HepG2 (cell line): ENCODE measurements around the gene PTGDR. TPM values are rescaled to one million over a fixed set of nuclear protein-coding genes. Genes with fewer than 3 reads are reported as not detected.

ENCODE experiments used
- ATAC-seq: fragments of 200-7000 bp; cut with Tn5 transposase; 3 replicates; pipeline ENCODE4 v1.9.1; 2020; ENCODE audit warnings: mild to moderate bottlenecking, moderate library complexity
- BruUV-seq: library from RNA; stranded (reverse); fragments of 400-500 nt; replicated peaks from 2 replicates; lab custom pipeline; 2021; lab: Mats Ljungman, UMichigan
- CTCF ChIA-PET: fragments of 300-600 bp; formaldehyde crosslinking; extraction: SDS; loops from one replicate; lab custom pipeline; 2021; ENCODE audit warnings: low total read pairs, inconsistent platforms, low intra/inter-chr PET ratio; lab: Yijun Ruan, JAX
- POLR2A ChIA-PET: fragments of 350-600 bp; sonication (Branson Sonifier 250); formaldehyde crosslinking; loops from one replicate; lab custom pipeline; 2020; ENCODE audit warnings: antibody characterized with exemption, inconsistent platforms; lab: Yijun Ruan, JAX
- DNase-seq: peaks from one replicate; pipeline ENCODE4 v3.0.0-alpha.2; 2015; ENCODE audit warnings: low spot score
- FAIRE-seq: peaks from 3 replicates; lab custom pipeline; 2011; peaks lifted over from hg19 to GRCh38; lab: Jason Lieb, UNC
- H2AFZ ChIP-seq: one replicate; pipeline ENCODE4 v1.6.1; 2011; ENCODE audit warnings: low read length, inconsistent platforms
- H3K27ac ChIP-seq: fragments of 300-600 bp; 3 replicates; pipeline ENCODE4 v1.8.0; 2011; ENCODE audit warnings: mixed run types, mild to moderate bottlenecking, mixed read lengths, low read length, inconsistent platforms; ENCODE audit not compliant: insufficient read depth; ENCODE audit errors: extremely low read length
- H3K27me3 ChIP-seq, 2 experiments: fragments of 200-600 bp in 1 of 2; 2 replicates in 1 of 2; 3 replicates in 1 of 2; pipeline versions ENCODE4 v1.6.0 to v1.8.0; 2011; ENCODE audit warnings: low read length in 2 of 2, mild to moderate bottlenecking in 2 of 2, moderate library complexity in 2 of 2, inconsistent platforms in 1 of 2; ENCODE audit not compliant: insufficient read depth in 2 of 2, control insufficient read depth in 1 of 2
- H3K36me3 ChIP-seq, 2 experiments: fragments of 200-600 bp in 1 of 2; replicated peaks in 1 of 2; 2 replicates in 1 of 2; 3 replicates in 1 of 2; pipeline versions ENCODE4 v1.5.1 to v1.8.0; 2011; ENCODE audit warnings: low read length in 2 of 2, inconsistent platforms in 1 of 2; ENCODE audit not compliant: insufficient read depth in 2 of 2, control insufficient read depth in 1 of 2
- H3K4me1 ChIP-seq: 2 replicates; pipeline ENCODE4 v1.5.1; 2012; ENCODE audit warnings: low read length, inconsistent platforms; ENCODE audit not compliant: insufficient read depth
- H3K4me2 ChIP-seq: 2 replicates; pipeline ENCODE4 v1.6.0; 2011; ENCODE audit warnings: low read depth, low read length, inconsistent platforms
- H3K4me3 ChIP-seq, 3 experiments: fragments of 200-600 bp in 1 of 3; sonication (generic), shearing (Covaris generic) in 1 of 3; replicated peaks in 1 of 3; 2 replicates each; pipeline ENCODE4 v1.5.1; 2011 to 2016; ENCODE audit warnings: low read length in 3 of 3, inconsistent platforms in 2 of 3, low read depth in 2 of 3, mild to moderate bottlenecking in 2 of 3, control low read depth in 1 of 3, mixed read lengths in 1 of 3; ENCODE audit not compliant: insufficient read depth in 1 of 3
- H3K79me2 ChIP-seq: one replicate; pipeline ENCODE4 v1.6.1; 2011; ENCODE audit warnings: low read length, inconsistent platforms; ENCODE audit not compliant: insufficient read depth
- H3K9ac ChIP-seq: 2 replicates; pipeline ENCODE4 v1.6.0; 2011; ENCODE audit warnings: mild to moderate bottlenecking, low read depth, low read length, inconsistent platforms; ENCODE audit not compliant: insufficient read depth
- H3K9me3 ChIP-seq: 2 replicates; pipeline ENCODE4 v1.5.1; 2012; ENCODE audit warnings: mild to moderate bottlenecking, low read length
- H4K20me1 ChIP-seq: 2 replicates; pipeline ENCODE4 v1.6.0; 2011; ENCODE audit warnings: inconsistent platforms, mild to moderate bottlenecking, low read length, moderate library complexity; ENCODE audit not compliant: insufficient read depth
- SP140L ChIP-seq: sonication (generic); formaldehyde crosslinking; IDR thresholded peaks from 2 replicates; pipeline ENCODE4 v1.4.0; 2020; ENCODE audit warnings: missing genetic modification reagents, borderline replicate concordance
- ZNF329 ChIP-seq: sonication (generic); formaldehyde crosslinking; IDR thresholded peaks from 2 replicates; pipeline ENCODE4 v1.9.0; 2021; ENCODE audit warnings: low read depth, mild to moderate bottlenecking, missing genetic modification reagents
- ZNF510 ChIP-seq: sonication (generic); formaldehyde crosslinking; IDR thresholded peaks from 2 replicates; pipeline ENCODE4 v1.4.0; 2020; ENCODE audit warnings: low read depth, mild to moderate bottlenecking, missing genetic modification reagents
- ZNF569 ChIP-seq: sonication (generic); formaldehyde crosslinking; IDR thresholded peaks from 2 replicates; pipeline ENCODE4 v1.5.0; 2020; ENCODE audit warnings: mild to moderate bottlenecking, missing genetic modification reagents, moderate library complexity, borderline replicate concordance
- WGBS: methylation state at CpG from one replicate; pipeline ENCODE4 v1.1.6; 2017; ENCODE audit warnings: low lambda C conversion rate; 5-methylcytosine and 5-hydroxymethylcytosine counted together
- in situ Hi-C: cut with HindIII; loops from 2 replicates; pipeline ENCODE4 v1.10.0; 2017; ENCODE audit warnings: low pct_unique_long_range_greater_than_20kb; ENCODE audit not compliant: extremely low pct_ligation_motif_present
- intact Hi-C: fragments of 100-400 bp; cut with micrococcal nuclease; formaldehyde crosslinking; loops from one replicate; pipeline ENCODE4 v1.10.0; 2022; ENCODE audit not compliant: unreplicated experiment
- polyA plus RNA-seq, 8 experiments: library from polyadenylated mRNA; depleted of rRNA in 3 of 8; stranded (reverse) in 7 of 8; unstranded in 1 of 8; fragments of >200 nt; fragmentation: Illumina TruSeq in 4 of 8; extraction: Trizol in 4 of 8; gene quantifications; 2 replicates each; pipeline versions ENCODE4 v1.2.1 to v1.2.3, GENCODE V29; 2011 to 2016; ENCODE audit warnings: low read depth in 4 of 8, missing spikeins in 1 of 8, mixed read lengths in 1 of 8; ENCODE audit not compliant: insufficient read depth in 1 of 8
- total RNA-seq, 5 experiments: library from RNA; depleted of rRNA; stranded (reverse); fragments of >200 nt; fragmentation: Illumina TruSeq; extraction: Trizol; gene quantifications; 2 replicates each; pipeline ENCODE4 v1.2.3, GENCODE V29; 2016; ENCODE audit warnings: low read depth in 1 of 5
- TF ChIP-seq, protein P1 (sequence below): sonication (generic); formaldehyde crosslinking; IDR thresholded peaks from 2 replicates; pipeline ENCODE4 v1.5.0; 2020; ENCODE audit warnings: mild to moderate bottlenecking, missing genetic modification reagents
- TF ChIP-seq, protein P2 (sequence below): sonication (generic); formaldehyde crosslinking; IDR thresholded peaks from 2 replicates; pipeline ENCODE4 v1.4.0; 2020; ENCODE audit warnings: missing genetic modification reagents

PTGDR gene
- total and polyA plus RNA-seq, 2 of the 13 experiments (the other 11 are each of a cell fraction or from before 2014, with no cell fraction given) = not detected

DNA sequence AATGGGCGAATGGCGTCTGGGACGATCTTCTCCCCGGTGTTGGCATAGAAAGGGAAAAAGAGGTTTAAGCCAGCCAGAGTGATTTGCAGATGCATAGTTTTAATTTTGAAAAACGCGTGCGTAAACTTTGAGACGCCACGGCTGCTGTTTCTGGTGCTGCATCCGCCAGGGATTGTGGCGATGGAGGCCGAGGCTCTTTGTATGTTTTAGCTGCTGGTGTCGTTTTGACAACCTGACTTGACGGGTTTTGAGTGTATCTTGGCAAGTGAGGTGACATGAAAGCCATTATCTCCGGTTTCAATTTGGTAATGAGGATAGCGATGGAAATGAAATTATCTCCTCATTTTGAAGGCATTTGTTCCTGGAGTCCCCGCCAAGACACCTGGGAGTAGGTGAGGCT lies 1.6 kb downstream of the PTGDR start:
- Histone ChIP-seq H3K27me3 (peaks cover 0 to 21% of the 10 kb centered on the region in 2 experiments; a peak in 1 of 5 replicates), H3K4me2 (no peak overlapping the region), H3K4me3 (no peak overlapping the region), H3K4me1 (no peaks in the 10 kb centered on the region), H2AFZ (no peak overlapping the region), H3K36me3 (no peaks in the 10 kb centered on the region), H3K9me3 (no peaks in the 10 kb centered on the region), H3K79me2 (no peaks in the 10 kb centered on the region), H3K27ac (no peak overlapping the region), H4K20me1 (no peaks in the 10 kb centered on the region), H3K9ac (no peak overlapping the region)
- DNase-seq (no peak), FAIRE-seq (no peak), ATAC-seq (no peak)
- TF ChIP-seq, protein P1, sequence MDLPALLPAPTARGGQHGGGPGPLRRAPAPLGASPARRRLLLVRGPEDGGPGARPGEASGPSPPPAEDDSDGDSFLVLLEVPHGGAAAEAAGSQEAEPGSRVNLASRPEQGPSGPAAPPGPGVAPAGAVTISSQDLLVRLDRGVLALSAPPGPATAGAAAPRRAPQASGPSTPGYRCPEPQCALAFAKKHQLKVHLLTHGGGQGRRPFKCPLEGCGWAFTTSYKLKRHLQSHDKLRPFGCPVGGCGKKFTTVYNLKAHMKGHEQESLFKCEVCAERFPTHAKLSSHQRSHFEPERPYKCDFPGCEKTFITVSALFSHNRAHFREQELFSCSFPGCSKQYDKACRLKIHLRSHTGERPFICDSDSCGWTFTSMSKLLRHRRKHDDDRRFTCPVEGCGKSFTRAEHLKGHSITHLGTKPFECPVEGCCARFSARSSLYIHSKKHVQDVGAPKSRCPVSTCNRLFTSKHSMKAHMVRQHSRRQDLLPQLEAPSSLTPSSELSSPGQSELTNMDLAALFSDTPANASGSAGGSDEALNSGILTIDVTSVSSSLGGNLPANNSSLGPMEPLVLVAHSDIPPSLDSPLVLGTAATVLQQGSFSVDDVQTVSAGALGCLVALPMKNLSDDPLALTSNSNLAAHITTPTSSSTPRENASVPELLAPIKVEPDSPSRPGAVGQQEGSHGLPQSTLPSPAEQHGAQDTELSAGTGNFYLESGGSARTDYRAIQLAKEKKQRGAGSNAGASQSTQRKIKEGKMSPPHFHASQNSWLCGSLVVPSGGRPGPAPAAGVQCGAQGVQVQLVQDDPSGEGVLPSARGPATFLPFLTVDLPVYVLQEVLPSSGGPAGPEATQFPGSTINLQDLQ = no peak
- TF ChIP-seq SP140L (no peak), ZNF510 (CRISPR knock-in tag) (no peak), ZNF329 (no peak), ZNF569 (CRISPR knock-in tag) (no peak)
- TF ChIP-seq, protein P2, sequence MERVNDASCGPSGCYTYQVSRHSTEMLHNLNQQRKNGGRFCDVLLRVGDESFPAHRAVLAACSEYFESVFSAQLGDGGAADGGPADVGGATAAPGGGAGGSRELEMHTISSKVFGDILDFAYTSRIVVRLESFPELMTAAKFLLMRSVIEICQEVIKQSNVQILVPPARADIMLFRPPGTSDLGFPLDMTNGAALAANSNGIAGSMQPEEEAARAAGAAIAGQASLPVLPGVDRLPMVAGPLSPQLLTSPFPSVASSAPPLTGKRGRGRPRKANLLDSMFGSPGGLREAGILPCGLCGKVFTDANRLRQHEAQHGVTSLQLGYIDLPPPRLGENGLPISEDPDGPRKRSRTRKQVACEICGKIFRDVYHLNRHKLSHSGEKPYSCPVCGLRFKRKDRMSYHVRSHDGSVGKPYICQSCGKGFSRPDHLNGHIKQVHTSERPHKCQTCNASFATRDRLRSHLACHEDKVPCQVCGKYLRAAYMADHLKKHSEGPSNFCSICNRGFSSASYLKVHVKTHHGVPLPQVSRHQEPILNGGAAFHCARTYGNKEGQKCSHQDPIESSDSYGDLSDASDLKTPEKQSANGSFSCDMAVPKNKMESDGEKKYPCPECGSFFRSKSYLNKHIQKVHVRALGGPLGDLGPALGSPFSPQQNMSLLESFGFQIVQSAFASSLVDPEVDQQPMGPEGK (CRISPR knock-in tag) = no peak
- in situ Hi-C loops = no loop called here
- WGBS = 43% methylated on average over 17 of the region's 17 CpGs
- BruUV-seq = no TSS peak
- intact Hi-C loops = no loop called here
- ChIA-PET CTCF (no interaction called here), POLR2A (no interaction called here)
